GM23248 (cell line): Measurements from ENCODE around the gene AHRR. TPM values are rescaled to one million over a fixed set of nuclear protein-coding genes. Genes with fewer than 3 reads are reported as not detected.
"Not testable (repeated sequence)": the region's sequence is repeated elsewhere in the genome, so short reads cannot be mapped to it uniquely, and the experiment has no call there.

Experiments used
- DNase-seq: peaks from one replicate; pipeline ENCODE4 v3.0.0-alpha.2; 2015
- H2AFZ ChIP-seq: fragments of 200-600 bp; sonication (generic); 2 replicates; pipeline ENCODE4 v1.6.1; 2016; ENCODE audit warnings: antibody characterized with exemption
- H3F3A ChIP-seq: fragments of 200-600 bp; sonication (generic); 2 replicates; pipeline ENCODE4 v1.6.1; 2016; ENCODE audit warnings: mild to moderate bottlenecking, antibody characterized with exemption, mixed run types; ENCODE audit not compliant: insufficient read depth
- H3K27ac ChIP-seq: fragments of 200-600 bp; sonication (generic); 2 replicates; pipeline ENCODE4 v1.5.1; 2016; ENCODE audit warnings: mild to moderate bottlenecking
- H3K27me3 ChIP-seq: fragments of 200-600 bp; sonication (generic); replicated peaks from 2 replicates; pipeline ENCODE4 v1.6.1; 2016; ENCODE audit warnings: mild to moderate bottlenecking; ENCODE audit not compliant: insufficient read depth
- H3K36me3 ChIP-seq: fragments of 200-600 bp; sonication (generic); 2 replicates; pipeline ENCODE4 v1.6.1; 2016; ENCODE audit warnings: low read depth, mild to moderate bottlenecking
- H3K4me1 ChIP-seq: fragments of 200-600 bp; sonication (generic); 2 replicates; pipeline ENCODE4 v1.6.1; 2016; ENCODE audit warnings: mild to moderate bottlenecking; ENCODE audit not compliant: insufficient read depth
- H3K4me2 ChIP-seq: fragments of 200-600 bp; sonication (generic); one replicate; pipeline ENCODE4 v1.6.1; 2016; ENCODE audit warnings: mild to moderate bottlenecking; ENCODE audit not compliant: unreplicated experiment
- H3K4me3 ChIP-seq: fragments of 200-600 bp; sonication (generic); 2 replicates; pipeline ENCODE4 v1.5.1; 2016; ENCODE audit warnings: mild to moderate bottlenecking
- H3K79me2 ChIP-seq: fragments of 200-600 bp; sonication (generic); 2 replicates; pipeline ENCODE4 v1.6.1; 2016; ENCODE audit warnings: mild to moderate bottlenecking; ENCODE audit not compliant: insufficient read depth
- H3K9ac ChIP-seq: fragments of 200-600 bp; sonication (generic); 2 replicates; pipeline ENCODE4 v1.6.1; 2016; ENCODE audit warnings: mild to moderate bottlenecking
- H3K9me2 ChIP-seq: fragments of 200-600 bp; sonication (generic); 2 replicates; pipeline ENCODE4 v1.6.1; 2016; ENCODE audit warnings: mixed run types, mild to moderate bottlenecking, moderate library complexity; ENCODE audit not compliant: insufficient read depth
- H3K9me3 ChIP-seq: fragments of 200-600 bp; sonication (generic); one replicate; pipeline ENCODE4 v1.6.1; 2017; ENCODE audit warnings: low read depth
- H4K20me1 ChIP-seq: fragments of 200-600 bp; sonication (generic); 2 replicates; pipeline ENCODE4 v1.6.0; 2016; ENCODE audit not compliant: insufficient read depth
- EZH2phosphoT487 ChIP-seq: fragments of 200-600 bp; sonication (generic); IDR thresholded peaks from 2 replicates; pipeline ENCODE4 v1.6.1; 2018; ENCODE audit warnings: antibody characterized with exemption, moderate library complexity, mild to moderate bottlenecking, low read depth; ENCODE audit not compliant: insufficient read depth
- WGBS, 2 experiments: methylation state at CpG; one replicate each; pipeline ENCODE4 v1.1.6; 2015 to 2017; ENCODE audit warnings: low lambda C conversion rate in 2 of 2, low coverage in 1 of 2; ENCODE audit errors: missing lambda C conversion rate in 2 of 2; 5-methylcytosine and 5-hydroxymethylcytosine counted together
- in situ Hi-C: fragments of 300-500 bp; cut with MboI; formaldehyde crosslinking; loops from 2 replicates; pipeline ENCODE4 v1.15.0; 2020
- polyA plus RNA-seq: library from polyadenylated mRNA; unstranded; fragments of >200 nt; fragmentation: Nextera tagmentation; extraction: Ambion mirVana; gene quantifications from 2 replicates; pipeline ENCODE4 v1.2.1, GENCODE V29; 2016
- total RNA-seq: library from RNA; depleted of rRNA; stranded (reverse); fragments of >200 nt; shearing (Covaris generic); gene quantifications from 2 replicates; pipeline ENCODE4 v1.2.3, GENCODE V29; 2014

AHRR gene
- total and polyA plus RNA-seq, 2 experiments from 2014 or later = 13.2 to 33.7 TPM

GRCh38 chr5:296954-297353 is 24.6 kb upstream of the AHRR start:
- H3K4me1 ChIP-seq, H3K36me3 ChIP-seq, H3K4me3 ChIP-seq, in situ Hi-C loops, H3K9ac ChIP-seq, H3K9me3 ChIP-seq, H3F3A ChIP-seq, H3K27ac ChIP-seq, H3K27me3 ChIP-seq, H3K4me2 ChIP-seq, H2AFZ ChIP-seq, H3K9me2 ChIP-seq, H4K20me1 ChIP-seq: not testable (repeated sequence)
- WGBS, 2 experiments = 73 to 76% methylated on average over 16 of the region's 16 CpGs
- peaks cover 57% of the 10 kb centered on the region for H3K79me2 ChIP-seq
- peak; percentile 52 for DNase-seq

- H3K9me2 ChIP-seq, H3K27ac ChIP-seq, H3K27me3 ChIP-seq, H3K4me3 ChIP-seq, DNase-seq, H4K20me1 ChIP-seq, H3K9me3 ChIP-seq, H3F3A ChIP-seq, H3K4me2 ChIP-seq, H3K9ac ChIP-seq, H3K36me3 ChIP-seq, H2AFZ ChIP-seq, H3K4me1 ChIP-seq, in situ Hi-C loops: not testable (repeated sequence)
- H3K79me2 ChIP-seq = peaks cover 52% of the 10 kb centered on the region
- WGBS, 2 experiments = 86 to 89% methylated on average over 6 of the region's 6 CpGs
Observed at GRCh38 chr5:297448-297847, 24.1 kb upstream of the AHRR start.

- DNase-seq, in situ Hi-C loops, H3K4me1 ChIP-seq, H3K27me3 ChIP-seq, H2AFZ ChIP-seq, H3K9me2 ChIP-seq, H3K27ac ChIP-seq, H3F3A ChIP-seq, H3K36me3 ChIP-seq, H3K4me3 ChIP-seq, H3K9ac ChIP-seq, H3K9me3 ChIP-seq, H3K4me2 ChIP-seq, H4K20me1 ChIP-seq: not testable (repeated sequence)
- H3K79me2 ChIP-seq = peaks cover 51% of the 10 kb centered on the region
- WGBS, 2 experiments = 54 to 65% methylated on average over 10 to 14 of the region's 14 CpGs
Observed at GRCh38 chr5:297991-298736, 23.4 kb upstream of the AHRR start.

- Histone ChIP-seq H3F3A (no peaks in the 10 kb centered on the region), H4K20me1 (no peaks in the 10 kb centered on the region; the same call in 1 of the 2 replicates), H3K79me2 (peaks cover 57% of the 10 kb centered on the region), H2AFZ (no peak overlapping the region), H3K27me3 (no peaks in the 10 kb centered on the region), H3K4me1 (no peaks in the 10 kb centered on the region), H3K4me3 (no peak overlapping the region), H3K9me2 (no peaks in the 10 kb centered on the region), H3K9ac (no peak overlapping the region), H3K36me3 (no peaks in the 10 kb centered on the region), H3K4me2 (no peak overlapping the region), H3K9me3 (no peaks in the 10 kb centered on the region), H3K27ac (no peak overlapping the region)
- no peak for TF ChIP-seq EZH2phosphoT487
- in situ Hi-C loops = no loop called here
- WGBS, 2 experiments = 8% methylated on average over 2 of the region's 2 CpGs; no CpG with 5 or more reads in 1 of the 2 experiments
- no peak for DNase-seq
Observed at GRCh38 chr5:298737-299125, 22.8 kb upstream of the AHRR start.

GRCh38 chr5:299921-300320 is 21.6 kb upstream of the AHRR start:
- DNase-seq, in situ Hi-C loops, H3K27me3 ChIP-seq, H3K36me3 ChIP-seq, H3F3A ChIP-seq, H4K20me1 ChIP-seq, H3K4me3 ChIP-seq, H2AFZ ChIP-seq, H3K4me2 ChIP-seq, H3K27ac ChIP-seq, H3K9me3 ChIP-seq, H3K9ac ChIP-seq, H3K4me1 ChIP-seq, H3K9me2 ChIP-seq: not testable (repeated sequence)
- peaks cover 46% of the 10 kb centered on the region for H3K79me2 ChIP-seq
- WGBS, 2 experiments = 63 to 67% methylated on average over 5 of the region's 5 CpGs

- DNase-seq, H3K4me1 ChIP-seq, H3K9ac ChIP-seq, in situ Hi-C loops, H2AFZ ChIP-seq, H3K36me3 ChIP-seq, H3K9me2 ChIP-seq, H3K27ac ChIP-seq, H3K4me2 ChIP-seq, H3K9me3 ChIP-seq, H3F3A ChIP-seq, H3K27me3 ChIP-seq, H4K20me1 ChIP-seq, H3K4me3 ChIP-seq: not testable (repeated sequence)
- WGBS, 2 experiments = 88 to 89% methylated on average over 21 of the region's 21 CpGs
- peaks cover 54% of the 10 kb centered on the region for H3K79me2 ChIP-seq
Observed at GRCh38 chr5:300691-301435, 20.7 kb upstream of the AHRR start.

- H3F3A ChIP-seq, DNase-seq, H3K27ac ChIP-seq, H3K36me3 ChIP-seq, H2AFZ ChIP-seq, H3K4me1 ChIP-seq, H3K9me3 ChIP-seq, H3K9me2 ChIP-seq, H4K20me1 ChIP-seq, H3K9ac ChIP-seq, H3K4me3 ChIP-seq, H3K4me2 ChIP-seq, in situ Hi-C loops, H3K27me3 ChIP-seq: not testable (repeated sequence)
- 82 to 88% methylated on average over 7 to 8 of the region's 8 CpGs for WGBS, 2 experiments
- H3K79me2 ChIP-seq = peaks cover 59% of the 10 kb centered on the region
Observed at GRCh38 chr5:302416-302815, 19.1 kb upstream of the AHRR start.
